ENCODE results near the gene EZH1.
"Not testable (repeated sequence)": the region's sequence is repeated elsewhere in the genome, so short reads cannot be mapped to it uniquely, and the experiment has no call there.

- TF ChIP-seq CTCF (IDR thresholded peaks at IDR 0.05); POLR2A (IDR thresholded peaks at IDR 0.05; ENCODE audit: low read depth): not testable (repeated sequence)
These were observed 84.9 kb downstream of the EZH1 start for GRCh38 chr17:42659932-42660274.

All from esophagus muscularis mucosa (tissue), 3 donors.